Liver (tissue), 9 donors: ENCODE data around the gene NACAD. TPM values are rescaled to one million over a fixed set of nuclear protein-coding genes. Genes with fewer than 3 reads are reported as not detected.

ENCODE experiments used
- DNase-seq: peaks from one replicate; pipeline ENCODE4 v3.0.0-alpha.2; 2017; ENCODE audit warnings: low spot score
- H3K27ac ChIP-seq, 2 donors: one replicate each; pipeline ENCODE4 v1.7.0; 2013; ENCODE audit warnings: inconsistent platforms in 2 of 2, low read length in 2 of 2, control low read depth in 1 of 2, low read depth in 1 of 2, mild to moderate bottlenecking in 1 of 2
- H3K27me3 ChIP-seq, 4 donors: one replicate each; pipeline versions ENCODE4 v1.6.1 to v1.7.0; 2013; ENCODE audit warnings: low read length in 3 of 4, inconsistent platforms in 1 of 4, mild to moderate bottlenecking in 1 of 4, moderate library complexity in 1 of 4; ENCODE audit not compliant: control insufficient read depth in 4 of 4, insufficient read depth in 4 of 4
- H3K36me3 ChIP-seq, 4 donors: one replicate each; pipeline versions ENCODE4 v1.6.1 to v1.7.0; 2013; ENCODE audit warnings: low read length in 3 of 4, mild to moderate bottlenecking in 3 of 4, low read depth in 1 of 4, moderate library complexity in 1 of 4; ENCODE audit not compliant: control insufficient read depth in 4 of 4, insufficient read depth in 3 of 4
- H3K4me1 ChIP-seq, 4 donors: one replicate each; pipeline versions ENCODE4 v1.6.1 to v1.7.0; 2013; ENCODE audit warnings: low read length in 3 of 4, mild to moderate bottlenecking in 3 of 4, moderate library complexity in 1 of 4; ENCODE audit not compliant: control insufficient read depth in 4 of 4, insufficient read depth in 4 of 4
- H3K4me3 ChIP-seq, 3 donors: one replicate each; pipeline versions ENCODE4 v1.6.1 to v1.7.0; 2013; ENCODE audit warnings: low read length in 3 of 3, control low read depth in 1 of 3, low read depth in 1 of 3, mild to moderate bottlenecking in 1 of 3
- H3K9ac ChIP-seq, 2 donors: one replicate each; pipeline ENCODE4 v1.7.0; 2013; ENCODE audit warnings: low read length in 2 of 2, mild to moderate bottlenecking in 2 of 2, moderate library complexity in 2 of 2, control low read depth in 1 of 2, low read depth in 1 of 2
- H3K9me3 ChIP-seq, 4 donors: one replicate each; pipeline versions ENCODE4 v1.6.1 to v1.7.0; 2013; ENCODE audit warnings: low read length in 3 of 4; ENCODE audit not compliant: control insufficient read depth in 4 of 4
- ATF3 ChIP-seq: IDR thresholded peaks from 2 replicates; pipeline ENCODE4 v1.6.1; 2016; ENCODE audit warnings: antibody characterized with exemption
- EGR1 ChIP-seq, 2 donors: IDR thresholded peaks; 2 replicates each; pipeline ENCODE4 v1.6.1; 2016 to 2018; ENCODE audit warnings: antibody characterized with exemption in 2 of 2, low read depth in 2 of 2
- FOXA1 ChIP-seq: IDR thresholded peaks from 2 replicates; pipeline ENCODE4 v1.6.1; 2016; ENCODE audit warnings: antibody characterized with exemption
- FOXA2 ChIP-seq: IDR thresholded peaks from 2 replicates; pipeline ENCODE4 v1.6.1; 2016; ENCODE audit warnings: antibody characterized with exemption
- GABPA ChIP-seq, 2 donors: IDR thresholded peaks in 1 of 2; conservative IDR thresholded peaks in 1 of 2; 2 replicates each; pipeline ENCODE4 v1.6.1; 2016; ENCODE audit warnings: antibody characterized with exemption in 2 of 2, mild to moderate bottlenecking in 1 of 2, moderate library complexity in 1 of 2
- HNF4A ChIP-seq, 2 donors: conservative IDR thresholded peaks; 2 replicates each; pipeline ENCODE4 v1.6.1; 2016; ENCODE audit warnings: antibody characterized with exemption in 2 of 2, mild to moderate bottlenecking in 2 of 2
- HNF4G ChIP-seq: IDR thresholded peaks from 2 replicates; pipeline ENCODE4 v1.6.1; 2016; ENCODE audit warnings: antibody characterized with exemption
- JUND ChIP-seq, 2 donors: IDR thresholded peaks; 2 replicates each; pipeline ENCODE4 v1.6.1; 2016; ENCODE audit warnings: antibody characterized with exemption in 2 of 2
- NR2F2 ChIP-seq: IDR thresholded peaks from 2 replicates; pipeline ENCODE4 v1.6.1; 2016; ENCODE audit warnings: antibody characterized with exemption
- RAD21 ChIP-seq, 2 donors: IDR thresholded peaks; 2 replicates each; pipeline ENCODE4 v1.6.1; 2016; ENCODE audit warnings: antibody characterized with exemption in 2 of 2, mild to moderate bottlenecking in 2 of 2
- RXRA ChIP-seq, 2 donors: IDR thresholded peaks; 2 replicates each; pipeline ENCODE4 v1.6.1; 2017 to 2018; ENCODE audit warnings: antibody characterized with exemption in 2 of 2, mild to moderate bottlenecking in 1 of 2
- SP1 ChIP-seq: IDR thresholded peaks from 2 replicates; pipeline ENCODE4 v1.6.1; 2018; ENCODE audit warnings: antibody characterized with exemption, mild to moderate bottlenecking
- TAF1 ChIP-seq: conservative IDR thresholded peaks from 2 replicates; pipeline ENCODE4 v1.6.1; 2016; ENCODE audit warnings: antibody characterized with exemption, mild to moderate bottlenecking
- YY1 ChIP-seq: IDR thresholded peaks from 2 replicates; pipeline ENCODE4 v1.6.1; 2016; ENCODE audit warnings: antibody characterized with exemption, mild to moderate bottlenecking
- whole genome bisulfite sequencing: extraction: QIAGEN DNeasy Blood & Tissue Kit; methylation state at CpG from one replicate; pipeline ENCODE4 v1.1.7; 2013; 5-methylcytosine and 5-hydroxymethylcytosine counted together
- polyA plus RNA-seq, 2 donors: library from polyadenylated mRNA; stranded (reverse) in 1 of 2; unstranded in 1 of 2; fragments of 200-250 nt in 1 of 2; fragments of >200 nt in 1 of 2; fragmentation: Nextera tagmentation in 1 of 2; extraction: Ambion mirVana in 1 of 2; gene quantifications; one replicate each; pipeline versions ENCODE4 v1.2.1 to v1.2.3, GENCODE V29; 2013 to 2015
- total RNA-seq, 2 donors: library from RNA; depleted of rRNA; stranded (reverse); fragments of >200 nt; gene quantifications; one replicate each; pipeline ENCODE4 v1.2.3, GENCODE V29; 2014
- TF ChIP-seq, protein P1 (sequence below): IDR thresholded peaks from 2 replicates; pipeline ENCODE4 v1.6.1; 2016; ENCODE audit warnings: antibody characterized with exemption
- TF ChIP-seq, protein P2 (sequence below): fragments of 150-350 bp; IDR thresholded peaks from 2 replicates; pipeline ENCODE4 v1.5.1; 2017; ENCODE audit warnings: improper control_type of control experiment, low read depth, low read length; ENCODE audit not compliant: missing input control
- TF ChIP-seq, protein P3 (sequence below): IDR thresholded peaks from 2 replicates; pipeline ENCODE4 v1.6.1; 2016; ENCODE audit warnings: antibody characterized with exemption, mild to moderate bottlenecking
- donor health status: healthy.
- donor health status: healthy.
- donor health status: healthy.
- donor health status: healthy.
- donor health status: healthy.

Gene NACAD
- total and polyA plus RNA-seq, 4 donors = 0.03 to 0.14 (median 0.09) TPM

GRCh38 chr7:45112648-45113047 is 23.9 kb upstream of the NACAD start:
- Histone ChIP-seq H3K9ac (no peak overlapping the region), H3K4me3 (peak overlapping the region in 1 of 3 donors; percentile 70)

DNA sequence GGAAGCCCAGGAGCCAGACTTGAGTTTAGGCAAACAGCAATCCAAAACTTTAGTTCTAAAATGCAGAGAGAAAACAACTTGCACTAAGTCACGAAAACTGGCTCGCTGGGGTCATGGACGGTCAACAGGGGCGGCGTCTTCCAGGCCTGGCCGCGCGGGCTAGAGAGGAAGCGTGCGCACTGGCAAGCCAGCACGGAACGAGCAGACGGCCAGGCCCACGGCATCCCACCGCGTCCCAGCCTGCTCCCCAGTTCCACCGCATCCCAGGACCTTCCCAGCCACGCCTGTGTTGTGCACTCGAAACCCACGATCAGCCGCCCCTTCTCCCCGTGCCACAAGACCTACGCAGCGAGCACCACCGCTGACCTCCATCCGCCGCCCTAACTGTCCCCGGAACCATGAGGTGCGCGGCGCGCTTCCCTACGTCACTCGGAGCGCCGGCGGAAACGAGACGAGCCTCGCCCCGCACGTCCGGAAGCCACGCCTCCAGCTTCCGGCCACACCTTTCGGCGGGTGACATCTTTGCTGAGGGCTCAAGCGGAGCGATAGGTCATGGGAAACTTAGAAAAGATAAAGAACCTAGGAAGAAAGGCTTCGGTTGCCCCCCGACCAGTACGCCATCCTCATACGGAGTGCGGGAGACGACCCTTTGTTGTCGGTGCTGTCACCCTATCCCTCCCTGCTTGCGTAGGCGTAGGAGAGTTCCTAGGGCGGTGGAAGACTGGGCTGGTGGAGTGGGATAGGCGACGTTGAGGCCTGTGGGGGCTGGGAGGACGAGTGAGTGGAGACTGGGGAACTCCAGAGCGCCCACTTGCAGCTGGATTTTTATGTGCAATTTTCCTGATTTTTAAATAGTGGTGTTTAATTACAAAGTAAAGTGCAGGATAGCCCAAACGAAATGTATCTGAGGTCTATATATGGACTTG is 22.8 kb upstream of the NACAD start, which contains the start of gene TBRG4:
Gene TBRG4 (minus strand): TSS at position 400 of the 926 bp plus-strand sequence. CDS start 2,460 bp downstream, outside the sequence.
- peaks cover 0 to 21% (median 13%) of the 10 kb centered on the region in 4 donors for H3K4me1 ChIP-seq
- no peaks in the 10 kb centered on the region for H3K9me3 ChIP-seq
- no peaks in the 10 kb centered on the region for H3K27me3 ChIP-seq
- peak within 1 kb of the TSS; percentile 45 to 93 for H3K9ac ChIP-seq
- H3K4me3 ChIP-seq = peak within 1 kb of the TSS; percentile 70 to 100 (median 99)
- WGBS = under 1% methylated on average over 64 of the region's 64 CpGs
- peak within 1 kb of the TSS; percentile 93 to 99 for H3K27ac ChIP-seq
- peaks cover 4 to 25% (median 25%) of the 10 kb centered on the region in 4 donors for H3K36me3 ChIP-seq
- peak; percentile 93 for DNase-seq
- TF ChIP-seq TAF1 = peak; percentile 75
- no peak for TF ChIP-seq FOXA1
- TF ChIP-seq JUND (IDR thresholded peaks at IDR 0.05) = no peak
- peak; percentile 86 for TF ChIP-seq SP1
- no peak for TF ChIP-seq ATF3
- TF ChIP-seq, protein P1, sequence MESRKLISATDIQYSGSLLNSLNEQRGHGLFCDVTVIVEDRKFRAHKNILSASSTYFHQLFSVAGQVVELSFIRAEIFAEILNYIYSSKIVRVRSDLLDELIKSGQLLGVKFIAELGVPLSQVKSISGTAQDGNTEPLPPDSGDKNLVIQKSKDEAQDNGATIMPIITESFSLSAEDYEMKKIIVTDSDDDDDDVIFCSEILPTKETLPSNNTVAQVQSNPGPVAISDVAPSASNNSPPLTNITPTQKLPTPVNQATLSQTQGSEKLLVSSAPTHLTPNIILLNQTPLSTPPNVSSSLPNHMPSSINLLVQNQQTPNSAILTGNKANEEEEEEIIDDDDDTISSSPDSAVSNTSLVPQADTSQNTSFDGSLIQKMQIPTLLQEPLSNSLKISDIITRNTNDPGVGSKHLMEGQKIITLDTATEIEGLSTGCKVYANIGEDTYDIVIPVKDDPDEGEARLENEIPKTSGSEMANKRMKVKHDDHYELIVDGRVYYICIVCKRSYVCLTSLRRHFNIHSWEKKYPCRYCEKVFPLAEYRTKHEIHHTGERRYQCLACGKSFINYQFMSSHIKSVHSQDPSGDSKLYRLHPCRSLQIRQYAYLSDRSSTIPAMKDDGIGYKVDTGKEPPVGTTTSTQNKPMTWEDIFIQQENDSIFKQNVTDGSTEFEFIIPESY = no peak
- TF ChIP-seq GABPA (IDR thresholded peaks at IDR 0.05 in 1 of 2, conservative IDR thresholded peaks at IDR 0.05 in 1 of 2) = peak; percentile 85 to 99
- no peak for TF ChIP-seq HNF4G
- peak; percentile 82 for TF ChIP-seq NR2F2
- no peak for TF ChIP-seq FOXA2
- TF ChIP-seq, protein P2, sequence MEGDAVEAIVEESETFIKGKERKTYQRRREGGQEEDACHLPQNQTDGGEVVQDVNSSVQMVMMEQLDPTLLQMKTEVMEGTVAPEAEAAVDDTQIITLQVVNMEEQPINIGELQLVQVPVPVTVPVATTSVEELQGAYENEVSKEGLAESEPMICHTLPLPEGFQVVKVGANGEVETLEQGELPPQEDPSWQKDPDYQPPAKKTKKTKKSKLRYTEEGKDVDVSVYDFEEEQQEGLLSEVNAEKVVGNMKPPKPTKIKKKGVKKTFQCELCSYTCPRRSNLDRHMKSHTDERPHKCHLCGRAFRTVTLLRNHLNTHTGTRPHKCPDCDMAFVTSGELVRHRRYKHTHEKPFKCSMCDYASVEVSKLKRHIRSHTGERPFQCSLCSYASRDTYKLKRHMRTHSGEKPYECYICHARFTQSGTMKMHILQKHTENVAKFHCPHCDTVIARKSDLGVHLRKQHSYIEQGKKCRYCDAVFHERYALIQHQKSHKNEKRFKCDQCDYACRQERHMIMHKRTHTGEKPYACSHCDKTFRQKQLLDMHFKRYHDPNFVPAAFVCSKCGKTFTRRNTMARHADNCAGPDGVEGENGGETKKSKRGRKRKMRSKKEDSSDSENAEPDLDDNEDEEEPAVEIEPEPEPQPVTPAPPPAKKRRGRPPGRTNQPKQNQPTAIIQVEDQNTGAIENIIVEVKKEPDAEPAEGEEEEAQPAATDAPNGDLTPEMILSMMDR = no peak
- TF ChIP-seq HNF4A (conservative IDR thresholded peaks at IDR 0.05) = peak in 1 of 2 donors; percentile 14

More at GRCh38 chr7:45112648-45113047, 23.9 kb upstream of the NACAD start:
- H3K27me3 ChIP-seq = no peaks in the 10 kb centered on the region
- WGBS = 91% methylated on average over 1 of the region's 1 CpG
- TF ChIP-seq FOXA2 (no peak), YY1 (no peak), RXRA (IDR thresholded peaks at IDR 0.05) (no peak), JUND (IDR thresholded peaks at IDR 0.05) (no peak), EGR1 (IDR thresholded peaks at IDR 0.05; ENCODE audit: low read depth in 2 of 2) (no peak), ATF3 (no peak), HNF4A (conservative IDR thresholded peaks at IDR 0.05) (no peak), FOXA1 (no peak), RAD21 (IDR thresholded peaks at IDR 0.05) (no peak)
- TF ChIP-seq, protein P3, sequence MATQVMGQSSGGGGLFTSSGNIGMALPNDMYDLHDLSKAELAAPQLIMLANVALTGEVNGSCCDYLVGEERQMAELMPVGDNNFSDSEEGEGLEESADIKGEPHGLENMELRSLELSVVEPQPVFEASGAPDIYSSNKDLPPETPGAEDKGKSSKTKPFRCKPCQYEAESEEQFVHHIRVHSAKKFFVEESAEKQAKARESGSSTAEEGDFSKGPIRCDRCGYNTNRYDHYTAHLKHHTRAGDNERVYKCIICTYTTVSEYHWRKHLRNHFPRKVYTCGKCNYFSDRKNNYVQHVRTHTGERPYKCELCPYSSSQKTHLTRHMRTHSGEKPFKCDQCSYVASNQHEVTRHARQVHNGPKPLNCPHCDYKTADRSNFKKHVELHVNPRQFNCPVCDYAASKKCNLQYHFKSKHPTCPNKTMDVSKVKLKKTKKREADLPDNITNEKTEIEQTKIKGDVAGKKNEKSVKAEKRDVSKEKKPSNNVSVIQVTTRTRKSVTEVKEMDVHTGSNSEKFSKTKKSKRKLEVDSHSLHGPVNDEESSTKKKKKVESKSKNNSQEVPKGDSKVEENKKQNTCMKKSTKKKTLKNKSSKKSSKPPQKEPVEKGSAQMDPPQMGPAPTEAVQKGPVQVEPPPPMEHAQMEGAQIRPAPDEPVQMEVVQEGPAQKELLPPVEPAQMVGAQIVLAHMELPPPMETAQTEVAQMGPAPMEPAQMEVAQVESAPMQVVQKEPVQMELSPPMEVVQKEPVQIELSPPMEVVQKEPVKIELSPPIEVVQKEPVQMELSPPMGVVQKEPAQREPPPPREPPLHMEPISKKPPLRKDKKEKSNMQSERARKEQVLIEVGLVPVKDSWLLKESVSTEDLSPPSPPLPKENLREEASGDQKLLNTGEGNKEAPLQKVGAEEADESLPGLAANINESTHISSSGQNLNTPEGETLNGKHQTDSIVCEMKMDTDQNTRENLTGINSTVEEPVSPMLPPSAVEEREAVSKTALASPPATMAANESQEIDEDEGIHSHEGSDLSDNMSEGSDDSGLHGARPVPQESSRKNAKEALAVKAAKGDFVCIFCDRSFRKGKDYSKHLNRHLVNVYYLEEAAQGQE = no peak
- TF ChIP-seq, protein P1 = no peak
- H3K36me3 ChIP-seq = peaks cover 0 to 16% (median 14%) of the 10 kb centered on the region in 4 donors
- no peak for DNase-seq
- peaks cover 0 to 21% (median 13%) of the 10 kb centered on the region in 4 donors for H3K4me1 ChIP-seq
- H3K27ac ChIP-seq = no peak overlapping the region
- H3K9me3 ChIP-seq = no peaks in the 10 kb centered on the region
